HG03103 (cell line): Measurements from ENCODE around the gene GALNT9.
"Not testable (repeated sequence)": the region's sequence is repeated elsewhere in the genome, so short reads cannot be mapped to it uniquely, and the experiment has no call there.

ENCODE experiments used
- ATAC-seq: cut with Tn5 transposase; IDR thresholded peaks from one replicate; pipeline ENCODE4 v1.9.1; 2021; ENCODE audit warnings: low read depth; ENCODE audit not compliant: unreplicated experiment

GALNT9 gene

GRCh38 chr12:132329036-132329719, at the start of gene GALNT9:
Gene GALNT9, minus strand, starts transcription at chr12:132329589. Its CDS starts 386 bp downstream, at chr12:132329203.
- no peak for ATAC-seq

GRCh38 chr12:132379057-132379456, 49.7 kb upstream of the GALNT9 start:
- ATAC-seq, result not testable (repeated sequence)

- no peak for ATAC-seq
These were observed 47.8 kb upstream of the GALNT9 start for GRCh38 chr12:132377147-132377546.

- ATAC-seq, result no peak
These were observed 47.1 kb upstream of the GALNT9 start for GRCh38 chr12:132376464-132376830.

- no peak for ATAC-seq
These were observed 46.5 kb upstream of the GALNT9 start for GRCh38 chr12:132375747-132376463.

GRCh38 chr12:132374612-132375445, 45.4 kb upstream of the GALNT9 start:
- ATAC-seq, result no peak

GRCh38 chr12:132373901-132374611, 44.7 kb upstream of the GALNT9 start:
- ATAC-seq, result no peak

- ATAC-seq, result no peak
These were observed 38.5 kb upstream of the GALNT9 start for GRCh38 chr12:132367852-132368251.

- ATAC-seq, result no peak
These were observed 37.9 kb upstream of the GALNT9 start for GRCh38 chr12:132367071-132367851.

- ATAC-seq, result no peak
These were observed 37.0 kb upstream of the GALNT9 start for GRCh38 chr12:132366341-132366861.

- ATAC-seq, result no peak
These were observed 35.8 kb upstream of the GALNT9 start for GRCh38 chr12:132365226-132365625.

- no peak for ATAC-seq
These were observed 35.0 kb upstream of the GALNT9 start for GRCh38 chr12:132364348-132364902.

- no peak for ATAC-seq
These were observed 34.4 kb upstream of the GALNT9 start for GRCh38 chr12:132363661-132364347.

GRCh38 chr12:132362996-132363660, 33.7 kb upstream of the GALNT9 start:
- no peak for ATAC-seq

- no peak for ATAC-seq
These were observed 31.8 kb upstream of the GALNT9 start for GRCh38 chr12:132360906-132361777.

- no peak for ATAC-seq
These were observed 31.0 kb upstream of the GALNT9 start for GRCh38 chr12:132360410-132360809.

GRCh38 chr12:132359971-132360370, 30.6 kb upstream of the GALNT9 start:
- no peak for ATAC-seq
